ENCODE measurements around the gene CDC42EP1.
"Not testable (repeated sequence)": the region's sequence is repeated elsewhere in the genome, so short reads cannot be mapped to it uniquely, and the experiment has no call there.

The CDC42EP1 gene

GRCh38 chr22:37581504-37581903 is 21.2 kb downstream of the CDC42EP1 start:
- no peak for TF ChIP-seq CTCF (IDR thresholded peaks at IDR 0.05; ENCODE audit: low read depth, low read length, missing control alignments)
- in situ Hi-C loops (cut with HindIII; ENCODE audit: low sequenced_read_pairs): no loop called here
- H3K4me3 ChIP-seq (ENCODE audit: low read depth, low read length): no peak overlapping the region
- DNase-seq (ENCODE audit: low read depth): no peak

- no peak for TF ChIP-seq CTCF (IDR thresholded peaks at IDR 0.05; ENCODE audit: low read depth, low read length, missing control alignments)
- in situ Hi-C loops (cut with HindIII; ENCODE audit: low sequenced_read_pairs): no loop called here
- no peak overlapping the region for H3K4me3 ChIP-seq (ENCODE audit: low read depth, low read length)
- DNase-seq (ENCODE audit: low read depth): no peak
Measured at GRCh38 chr22:37582526-37582925, 22.2 kb downstream of the CDC42EP1 start.

GRCh38 chr22:37588546-37589215 is 28.4 kb downstream of the CDC42EP1 start:
- no peak for DNase-seq (ENCODE audit: low read depth)
- no peak for TF ChIP-seq CTCF (IDR thresholded peaks at IDR 0.05; ENCODE audit: low read depth, low read length, missing control alignments)
- in situ Hi-C loops (cut with HindIII; ENCODE audit: low sequenced_read_pairs): no loop called here
- H3K4me3 ChIP-seq (ENCODE audit: low read depth, low read length): no peak overlapping the region

GRCh38 chr22:37589636-37590035 is 29.4 kb downstream of the CDC42EP1 start:
- no peak for TF ChIP-seq CTCF (IDR thresholded peaks at IDR 0.05; ENCODE audit: low read depth, low read length, missing control alignments)
- no peak overlapping the region for H3K4me3 ChIP-seq (ENCODE audit: low read depth, low read length)
- in situ Hi-C loops (cut with HindIII; ENCODE audit: low sequenced_read_pairs): no loop called here
- no peak for DNase-seq (ENCODE audit: low read depth)

- in situ Hi-C loops (cut with HindIII; ENCODE audit: low sequenced_read_pairs); H3K4me3 ChIP-seq (ENCODE audit: low read depth, low read length); DNase-seq (ENCODE audit: low read depth): not testable (repeated sequence)
Measured at GRCh38 chr22:37591081-37591480, 30.8 kb downstream of the CDC42EP1 start.

- DNase-seq (ENCODE audit: low read depth): no peak
- in situ Hi-C loops (cut with HindIII; ENCODE audit: low sequenced_read_pairs): no loop called here
- no peak for TF ChIP-seq CTCF (IDR thresholded peaks at IDR 0.05; ENCODE audit: low read depth, low read length, missing control alignments)
- no peak overlapping the region for H3K4me3 ChIP-seq (ENCODE audit: low read depth, low read length)
Measured at GRCh38 chr22:37591823-37592404, 31.6 kb downstream of the CDC42EP1 start.

GRCh38 chr22:37594237-37594636 is 34.0 kb downstream of the CDC42EP1 start:
- no peak for DNase-seq (ENCODE audit: low read depth)
- in situ Hi-C loops (cut with HindIII; ENCODE audit: low sequenced_read_pairs): no loop called here
- TF ChIP-seq CTCF (IDR thresholded peaks at IDR 0.05; ENCODE audit: low read depth, low read length, missing control alignments): no peak
- no peak overlapping the region for H3K4me3 ChIP-seq (ENCODE audit: low read depth, low read length)

Data from astrocyte of the cerebellum (primary cell).